Gastroesophageal sphincter (tissue), 3 donors: Measurements from ENCODE around the gene RPL27A.

ENCODE experiments used
- CTCF ChIP-seq, 4 experiments: fragments of 200-600 bp in 2 of 4; fragments of 450-650 bp in 2 of 4; sonication (generic) in 1 of 4; IDR thresholded peaks; one replicate each; pipeline ENCODE4 v1.5.1; 2017 to 2019; ENCODE audit warnings: antibody characterized with exemption in 4 of 4, mild to moderate bottlenecking in 2 of 4, moderate library complexity in 2 of 4
- EP300 ChIP-seq: sonication (generic); formaldehyde crosslinking; IDR thresholded peaks from one replicate; pipeline ENCODE4 v1.6.1; 2017; ENCODE audit warnings: antibody characterized with exemption, mild to moderate bottlenecking
- POLR2A ChIP-seq, 2 donors: fragments of 450-650 bp; IDR thresholded peaks; one replicate each; pipeline ENCODE4 v1.6.1; 2017; ENCODE audit warnings: antibody characterized with exemption in 2 of 2, mild to moderate bottlenecking in 2 of 2, moderate library complexity in 1 of 2
- POLR2AphosphoS5 ChIP-seq: sonication (generic); formaldehyde crosslinking; IDR thresholded peaks from one replicate; pipeline ENCODE4 v1.6.1; 2017; ENCODE audit warnings: antibody characterized with exemption

GRCh38 chr11:8739309-8739793 is 56.8 kb downstream of the RPL27A start:
- TF ChIP-seq CTCF (IDR thresholded peaks at IDR 0.05) = no peak
- no peak for TF ChIP-seq EP300
- no peak for TF ChIP-seq POLR2AphosphoS5
- no peak for TF ChIP-seq POLR2A (IDR thresholded peaks at IDR 0.05)
